ENCODE measurements around the gene ZNF202.
"Not testable (repeated sequence)": the region's sequence is repeated elsewhere in the genome, so short reads cannot be mapped to it uniquely, and the experiment has no call there.

The ZNF202 gene

GRCh38 chr11:123718063-123718462 is 23.4 kb downstream of the ZNF202 start:
- TF ChIP-seq POLR2A (IDR thresholded peaks at IDR 0.05; ENCODE audit: low read depth, low read length) = no peak
- DNase-seq (ENCODE audit: insufficient read length, low spot score) (no peak), FAIRE-seq (no peak)

GRCh38 chr11:123712627-123713026 is 28.8 kb downstream of the ZNF202 start:
- FAIRE-seq; DNase-seq (ENCODE audit: insufficient read length, low spot score): not testable (repeated sequence)

- TF ChIP-seq POLR2A (IDR thresholded peaks at IDR 0.05; ENCODE audit: low read depth, low read length) = no peak
- peak; percentile 48 for FAIRE-seq
These were observed 33.8 kb downstream of the ZNF202 start for GRCh38 chr11:123707606-123708205.

GRCh38 chr11:123707206-123707605 is 34.3 kb downstream of the ZNF202 start:
- FAIRE-seq (no peak), DNase-seq (ENCODE audit: insufficient read length, low spot score) (no peak)
- no peak for TF ChIP-seq POLR2A (IDR thresholded peaks at IDR 0.05; ENCODE audit: low read depth, low read length)

More at GRCh38 chr11:123707606-123708205, 33.8 kb downstream of the ZNF202 start:
- no peak for DNase-seq (ENCODE audit: insufficient read length, low spot score)

- TF ChIP-seq POLR2A (IDR thresholded peaks at IDR 0.05; ENCODE audit: low read depth, low read length) = no peak
- no peak for DNase-seq (ENCODE audit: insufficient read length, low spot score)
- FAIRE-seq = no peak
These were observed 37.1 kb downstream of the ZNF202 start for GRCh38 chr11:123704341-123704740.

GRCh38 chr11:123702696-123703095 is 38.8 kb downstream of the ZNF202 start:
- DNase-seq (ENCODE audit: insufficient read length, low spot score) (no peak), FAIRE-seq (no peak)
- TF ChIP-seq POLR2A (IDR thresholded peaks at IDR 0.05; ENCODE audit: low read depth, low read length) = no peak

- no peak for TF ChIP-seq POLR2A (IDR thresholded peaks at IDR 0.05; ENCODE audit: low read depth, low read length)
- DNase-seq (ENCODE audit: insufficient read length, low spot score) (no peak), FAIRE-seq (no peak)
These were observed 39.3 kb downstream of the ZNF202 start for GRCh38 chr11:123702139-123702538.

- DNase-seq (ENCODE audit: insufficient read length, low spot score) (no peak), FAIRE-seq (no peak)
- TF ChIP-seq POLR2A (IDR thresholded peaks at IDR 0.05; ENCODE audit: low read depth, low read length) = no peak
These were observed 40.7 kb downstream of the ZNF202 start for GRCh38 chr11:123700772-123701171.

- no peak for DNase-seq (ENCODE audit: insufficient read length, low spot score)
- no peak for FAIRE-seq
- TF ChIP-seq POLR2A (IDR thresholded peaks at IDR 0.05; ENCODE audit: low read depth, low read length) = no peak
These were observed 42.8 kb downstream of the ZNF202 start for GRCh38 chr11:123698546-123699127.

- TF ChIP-seq POLR2A (IDR thresholded peaks at IDR 0.05; ENCODE audit: low read depth, low read length) = no peak
- no peak for DNase-seq (ENCODE audit: insufficient read length, low spot score)
- FAIRE-seq = no peak
These were observed 45.3 kb downstream of the ZNF202 start for GRCh38 chr11:123696183-123696582.

GRCh38 chr11:123695231-123695630 is 46.2 kb downstream of the ZNF202 start:
- DNase-seq (ENCODE audit: insufficient read length, low spot score) = no peak
- no peak for FAIRE-seq
- no peak for TF ChIP-seq POLR2A (IDR thresholded peaks at IDR 0.05; ENCODE audit: low read depth, low read length)

- DNase-seq (ENCODE audit: insufficient read length, low spot score) (no peak), FAIRE-seq (no peak)
- TF ChIP-seq POLR2A (IDR thresholded peaks at IDR 0.05; ENCODE audit: low read depth, low read length) = no peak
These were observed 46.9 kb downstream of the ZNF202 start for GRCh38 chr11:123694551-123694950.

GRCh38 chr11:123692961-123693360 is 48.5 kb downstream of the ZNF202 start:
- no peak for TF ChIP-seq POLR2A (IDR thresholded peaks at IDR 0.05; ENCODE audit: low read depth, low read length)
- no peak for FAIRE-seq

GRCh38 chr11:123690485-123690884 is 51.0 kb downstream of the ZNF202 start:
- TF ChIP-seq POLR2A (IDR thresholded peaks at IDR 0.05; ENCODE audit: low read depth, low read length) = no peak
- peak; percentile 65 for FAIRE-seq
- peak; percentile 23 for DNase-seq (ENCODE audit: insufficient read length, low spot score)

More at GRCh38 chr11:123692961-123693360, 48.5 kb downstream of the ZNF202 start:
- no peak for DNase-seq (ENCODE audit: insufficient read length, low spot score)

GRCh38 chr11:123684601-123685000 is 56.9 kb downstream of the ZNF202 start:
- no peak for TF ChIP-seq POLR2A (IDR thresholded peaks at IDR 0.05; ENCODE audit: low read depth, low read length)
- DNase-seq (ENCODE audit: insufficient read length, low spot score) (no peak), FAIRE-seq (no peak)

Measured in H54 (cell line).